ENCODE measurements around the gene RCE1. TPM values are rescaled to one million over a fixed set of nuclear protein-coding genes. Genes with fewer than 3 reads are reported as not detected.

RCE1 gene
- total RNA-seq, 1 experiment from 2014 or later, result 15.6 TPM

DNA sequence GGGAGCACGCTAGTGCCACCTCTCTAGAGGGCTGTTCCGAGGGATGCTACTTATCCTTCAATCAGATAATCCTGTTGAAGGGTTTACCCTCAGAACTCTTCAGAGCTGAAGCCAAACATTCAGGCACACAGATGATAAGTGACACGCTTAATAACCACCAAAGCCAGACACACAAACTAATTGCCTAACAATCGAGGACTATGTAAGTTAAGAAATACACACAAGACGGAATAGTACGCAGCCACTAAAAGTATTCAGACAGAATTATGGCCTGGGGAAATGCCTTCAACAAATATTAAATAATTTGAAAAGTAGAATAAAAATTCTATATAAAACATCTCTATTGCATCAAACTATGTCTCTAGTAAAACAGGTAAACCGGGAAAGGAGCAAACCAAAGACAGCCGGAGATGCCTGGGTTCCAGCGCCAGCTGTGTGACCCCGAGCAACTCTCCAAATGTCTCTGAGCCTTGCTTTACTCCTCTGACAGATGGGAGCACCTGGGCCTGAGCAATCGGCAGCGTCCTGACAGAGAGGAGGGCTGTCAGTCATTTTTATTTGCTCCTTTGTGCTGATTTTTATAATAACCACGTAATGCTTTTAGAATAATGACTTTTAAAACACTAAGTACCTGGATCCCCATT is 25.0 kb downstream of the RCE1 start:
- DNase-seq (ENCODE audit: low read depth), result no peak

DNA sequence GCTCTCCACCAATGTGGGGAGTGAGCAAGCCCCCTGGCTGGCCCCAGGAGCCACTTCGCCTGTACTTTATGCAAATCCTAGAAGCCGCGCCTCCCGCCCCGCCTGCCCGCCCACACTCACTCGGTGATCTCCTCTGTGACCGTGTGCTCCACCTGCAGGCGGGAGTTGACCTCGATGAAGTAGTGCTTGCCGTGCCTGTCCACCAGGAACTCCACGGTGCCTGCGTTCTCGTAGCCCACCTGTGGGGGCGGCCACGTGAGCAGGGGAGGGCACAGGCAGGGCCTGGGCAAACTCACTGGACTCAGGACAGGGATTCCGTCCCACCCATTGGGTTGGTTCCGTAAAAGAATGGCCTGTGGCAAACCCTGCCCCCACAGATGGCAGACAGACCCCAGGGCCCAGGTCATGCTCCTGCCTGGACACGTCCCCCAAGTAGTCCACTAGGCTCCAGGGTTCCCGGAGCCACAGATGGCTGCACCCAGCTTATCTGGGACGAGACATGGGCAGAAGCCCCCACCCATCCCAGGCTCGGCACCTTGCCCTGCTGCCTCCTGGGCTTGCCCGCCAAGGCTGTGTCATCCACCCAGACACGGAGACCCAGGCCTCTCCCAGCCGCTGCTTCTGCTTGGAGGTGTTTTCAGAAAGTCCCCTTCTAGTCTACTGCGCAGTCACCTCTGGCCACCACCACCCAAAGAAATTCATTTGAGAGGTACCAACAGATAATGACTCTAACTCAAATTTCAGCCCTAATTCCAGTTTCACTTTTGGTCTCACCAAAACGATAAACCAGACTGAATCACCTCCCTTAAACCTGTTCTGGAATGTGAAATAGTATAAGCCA is 25.7 kb downstream of the RCE1 start:
- no peak for DNase-seq (ENCODE audit: low read depth)

DNA sequence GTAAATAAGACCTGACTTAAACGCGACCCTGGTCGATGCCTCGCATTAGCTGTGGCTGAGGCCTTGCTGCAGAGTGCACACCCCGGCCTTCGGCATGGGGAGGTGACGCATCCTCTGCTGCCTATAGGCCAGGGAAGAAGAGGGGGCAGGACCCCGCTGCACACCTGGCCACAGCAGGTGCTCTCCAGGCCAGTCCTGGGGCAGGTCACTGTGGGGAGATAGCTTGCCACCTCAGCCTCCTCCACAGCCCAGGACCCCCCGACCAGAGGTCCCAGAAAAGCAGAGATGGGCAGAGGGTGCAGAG is 26.3 kb downstream of the RCE1 start:
- DNase-seq (ENCODE audit: low read depth), result no peak

DNA sequence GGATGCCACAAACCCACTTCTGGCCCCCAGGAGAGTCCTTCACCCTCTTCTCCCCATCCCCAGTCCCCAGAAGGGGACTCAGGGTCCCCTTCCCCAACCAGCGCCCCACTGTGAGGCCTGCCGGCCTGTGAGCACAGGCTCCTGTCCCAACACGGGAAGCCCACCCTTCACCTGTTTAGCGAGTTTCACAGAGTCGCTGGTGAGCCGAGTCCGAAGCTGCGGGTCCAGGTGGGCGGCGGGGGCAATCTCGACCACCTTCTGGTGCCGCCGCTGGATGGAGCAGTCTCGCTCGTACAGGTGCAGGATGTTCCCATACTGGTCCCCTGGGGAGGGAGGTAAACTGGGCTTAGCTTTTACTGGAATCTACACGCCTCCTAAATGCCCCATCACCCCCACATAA is 26.9 kb downstream of the RCE1 start:
- DNase-seq (ENCODE audit: low read depth), result no peak

DNA sequence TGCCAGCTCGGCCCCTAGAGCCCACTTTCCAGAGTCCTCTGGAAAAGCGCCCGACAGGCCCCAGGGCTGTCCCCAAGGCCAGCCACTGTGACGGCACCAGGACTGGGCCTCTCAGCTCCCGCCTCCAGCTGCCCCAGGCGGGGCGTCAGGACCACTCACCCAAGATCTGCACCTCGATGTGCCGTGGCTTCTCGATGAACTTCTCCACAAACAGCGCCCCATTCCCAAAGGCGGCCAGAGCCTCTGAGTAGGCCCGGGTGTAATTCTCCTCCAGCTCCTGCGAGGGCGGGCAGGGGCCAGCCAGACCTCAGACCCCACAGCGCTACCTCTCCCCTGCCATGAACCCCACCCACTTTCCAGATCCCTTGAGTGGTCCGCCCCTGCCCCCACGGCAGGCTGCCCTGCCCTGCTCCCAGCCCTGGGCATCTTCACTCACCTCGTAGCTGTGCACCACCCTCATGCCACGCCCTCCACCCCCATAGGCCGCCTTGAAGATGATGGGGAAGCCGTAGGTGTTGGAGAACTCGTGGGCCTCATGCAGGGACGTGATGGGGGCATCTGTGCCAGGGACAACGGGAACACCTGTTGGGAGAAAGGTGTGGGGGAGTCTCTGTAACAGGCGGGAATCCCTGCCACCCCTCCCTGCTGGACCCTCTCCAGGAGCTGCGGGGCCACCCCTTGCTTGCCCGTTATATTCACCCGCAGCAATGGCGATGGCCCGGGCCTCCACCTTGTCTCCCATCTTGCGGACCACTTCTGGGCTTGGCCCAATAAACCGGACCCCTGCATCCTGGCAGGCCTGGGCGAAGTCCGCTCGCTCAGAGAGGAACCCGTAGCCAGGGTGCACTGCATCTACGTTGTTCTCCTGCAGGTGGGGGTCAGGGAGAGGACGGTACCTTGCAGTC is 27.6 kb downstream of the RCE1 start:
- no peak for DNase-seq (ENCODE audit: low read depth)

DNA sequence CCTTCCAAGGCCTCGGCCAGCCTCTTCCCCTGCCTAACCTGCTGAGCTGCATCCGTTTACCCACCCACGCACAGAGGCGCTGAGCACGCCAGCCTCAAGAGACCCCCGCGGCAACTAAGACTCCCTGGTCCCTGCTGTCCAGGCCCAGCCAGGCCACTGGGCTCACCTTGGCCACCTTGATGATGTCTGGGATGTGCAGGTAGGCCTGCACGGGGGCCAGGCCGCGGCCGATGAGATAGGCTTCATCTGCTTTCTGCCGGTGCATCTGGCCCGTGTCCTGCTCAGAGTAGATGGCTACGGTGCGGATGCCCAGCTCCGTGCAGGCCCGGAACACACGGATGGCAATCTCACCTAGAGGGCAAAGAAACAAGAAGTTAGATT is 28.3 kb downstream of the RCE1 start:
- DNase-seq (ENCODE audit: low read depth), result no peak

DNA sequence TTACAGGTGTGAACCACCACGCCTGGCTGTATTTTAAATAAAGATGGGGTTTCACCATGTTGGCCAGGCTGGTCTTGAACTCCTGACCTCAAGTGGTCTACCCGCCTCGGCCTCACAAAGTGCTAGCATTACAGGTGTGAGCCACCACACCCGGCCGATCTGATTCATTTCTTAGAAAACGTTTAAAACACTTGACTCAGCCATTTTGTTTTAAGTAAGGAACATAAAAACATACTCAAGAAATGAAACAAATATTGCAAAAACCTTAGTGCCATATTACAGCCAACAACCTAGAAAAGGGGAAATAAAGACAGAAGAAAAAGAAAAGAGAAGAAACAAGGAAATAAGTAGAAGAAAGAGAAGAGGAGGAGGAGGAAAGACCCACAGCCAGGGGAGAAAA is 31.0 kb downstream of the RCE1 start:
- no peak for DNase-seq (ENCODE audit: low read depth)

DNA sequence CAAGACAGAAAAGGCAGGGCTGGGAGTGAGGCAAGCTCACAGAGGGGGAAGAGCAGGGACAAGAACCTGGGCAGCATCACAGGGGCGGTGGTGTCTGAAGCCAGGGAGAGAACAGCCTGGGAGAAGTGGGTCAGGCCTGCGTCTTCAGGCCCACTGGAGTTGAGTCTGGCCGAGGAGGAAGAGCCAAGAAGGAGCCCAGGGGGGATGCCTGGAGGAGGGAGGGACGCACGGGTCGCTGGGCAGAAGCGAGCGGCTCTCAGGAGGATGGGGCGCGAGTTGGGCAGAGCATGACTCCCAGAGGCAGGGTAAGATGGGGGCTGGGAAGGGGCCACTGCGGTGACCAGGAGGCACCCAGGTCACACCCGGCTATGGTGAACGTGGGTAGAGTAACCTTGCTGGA is 32.1 kb downstream of the RCE1 start:
- no peak for DNase-seq (ENCODE audit: low read depth)

DNA sequence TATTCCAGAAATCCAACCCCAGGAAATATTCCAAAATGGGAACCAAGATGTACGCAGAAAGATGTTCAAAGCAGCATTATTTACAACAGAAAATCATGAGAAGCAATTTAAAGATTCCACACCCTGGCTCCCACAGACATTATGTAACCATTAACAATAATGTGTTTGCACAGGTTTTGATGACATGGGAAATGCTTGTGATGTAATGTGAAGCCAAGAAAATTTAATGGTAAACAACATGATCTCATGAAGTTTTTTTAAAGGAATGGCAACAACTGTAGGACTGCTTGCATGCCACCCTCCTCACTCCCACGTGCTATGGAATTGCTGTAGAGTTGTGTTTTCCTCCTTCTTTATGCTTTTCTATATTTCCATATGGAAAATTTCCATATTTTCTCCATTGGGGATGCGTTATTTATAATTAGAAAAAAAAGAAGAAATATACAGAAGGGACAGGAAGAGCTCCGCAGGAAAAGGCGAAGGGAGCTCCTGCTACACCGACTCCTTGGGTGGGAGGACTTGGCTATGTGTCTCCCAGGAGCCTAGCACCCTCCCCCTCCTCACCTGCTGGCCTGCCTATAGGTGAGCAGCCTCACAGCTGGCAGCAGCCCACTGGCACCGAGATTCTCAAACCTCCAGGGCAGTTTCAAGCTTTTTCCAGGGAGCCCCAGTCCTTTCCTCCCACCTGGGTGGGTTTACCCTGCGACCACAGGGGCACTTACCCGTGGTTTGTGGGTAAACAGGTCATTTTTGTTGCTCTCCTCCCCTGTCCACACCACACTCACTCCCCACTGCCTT is 34.5 kb downstream of the RCE1 start:
- DNase-seq (ENCODE audit: low read depth), result no peak

DNA sequence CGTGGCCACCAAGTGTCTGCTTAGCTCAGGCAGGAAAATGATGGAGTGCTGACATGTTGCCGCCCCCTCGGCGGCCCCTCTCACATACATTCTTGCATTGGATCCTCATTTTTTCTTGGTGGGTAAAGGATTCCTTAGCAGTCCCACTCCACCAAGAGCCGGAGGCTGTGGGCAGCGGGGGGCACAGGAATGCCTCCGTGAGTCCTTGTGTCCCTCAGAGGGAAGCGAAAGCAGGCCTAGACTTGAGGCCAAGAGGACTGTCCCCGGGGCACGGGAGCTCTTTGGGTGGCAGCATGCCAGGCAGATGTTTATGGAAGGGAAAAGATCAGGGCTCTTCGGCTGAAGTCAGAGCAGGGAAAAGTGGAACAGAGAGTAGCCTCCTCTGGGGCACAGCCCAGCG is 35.2 kb downstream of the RCE1 start:
- DNase-seq (ENCODE audit: low read depth), result no peak

DNA sequence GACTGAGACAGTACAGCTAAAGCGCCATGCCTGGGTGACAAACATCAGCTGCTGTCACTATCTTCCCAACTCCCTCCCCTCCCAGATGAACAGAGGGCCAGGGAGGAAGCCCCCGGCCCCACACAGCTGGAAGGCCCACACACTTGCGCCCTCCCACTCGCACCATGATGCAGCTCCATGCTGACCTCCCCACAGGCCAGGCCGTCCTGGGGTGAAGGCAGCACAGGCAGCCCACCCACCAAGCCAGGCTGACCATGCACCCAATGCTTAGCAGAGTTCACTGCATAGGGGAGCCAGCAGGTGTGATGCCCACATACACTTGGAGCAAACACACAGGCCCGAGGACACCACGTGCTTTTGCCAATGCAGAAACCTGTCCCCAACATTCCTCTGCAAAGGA is 35.8 kb downstream of the RCE1 start:
- DNase-seq (ENCODE audit: low read depth), result no peak

DNA sequence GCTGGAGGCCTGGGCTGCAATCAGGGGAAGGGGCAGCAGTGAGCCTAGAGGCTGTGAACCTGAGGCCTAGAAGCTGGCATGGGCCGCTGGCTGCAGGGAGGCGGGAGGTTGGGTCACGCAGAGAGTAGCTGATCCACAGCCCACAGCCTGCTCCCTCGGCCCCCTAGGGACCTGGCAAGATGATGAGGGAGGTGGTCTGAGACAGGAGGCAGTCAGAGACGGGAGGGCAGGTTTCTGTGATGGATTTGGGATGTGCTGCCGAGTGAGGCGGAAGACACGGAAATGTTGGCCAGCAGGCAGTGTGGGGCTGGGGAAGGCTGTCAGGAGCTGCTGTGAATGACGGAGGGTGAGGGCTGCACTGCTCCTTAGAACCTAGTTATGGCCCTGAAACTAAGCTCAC is 36.3 kb downstream of the RCE1 start:
- no peak for DNase-seq (ENCODE audit: low read depth)

DNA sequence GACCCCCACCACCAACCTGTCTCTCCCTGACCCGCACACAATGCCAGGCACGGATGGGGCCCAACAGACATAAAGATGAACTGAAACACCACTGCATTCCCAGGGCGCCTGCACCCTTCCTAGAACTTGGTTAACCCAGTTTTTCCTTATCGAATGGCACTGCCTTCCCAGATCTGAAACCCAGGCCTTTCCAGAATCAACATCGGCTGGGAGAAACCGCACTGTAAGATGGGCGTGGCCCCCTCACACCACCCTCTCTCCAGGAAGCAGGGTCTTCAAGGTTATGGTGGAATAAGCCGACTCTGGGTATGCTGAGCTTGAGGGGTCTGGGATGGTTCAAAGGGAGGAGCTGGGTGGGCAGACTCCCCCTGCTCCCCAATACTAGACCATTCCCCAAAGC is 36.8 kb downstream of the RCE1 start:
- no peak for DNase-seq (ENCODE audit: low read depth)

DNA sequence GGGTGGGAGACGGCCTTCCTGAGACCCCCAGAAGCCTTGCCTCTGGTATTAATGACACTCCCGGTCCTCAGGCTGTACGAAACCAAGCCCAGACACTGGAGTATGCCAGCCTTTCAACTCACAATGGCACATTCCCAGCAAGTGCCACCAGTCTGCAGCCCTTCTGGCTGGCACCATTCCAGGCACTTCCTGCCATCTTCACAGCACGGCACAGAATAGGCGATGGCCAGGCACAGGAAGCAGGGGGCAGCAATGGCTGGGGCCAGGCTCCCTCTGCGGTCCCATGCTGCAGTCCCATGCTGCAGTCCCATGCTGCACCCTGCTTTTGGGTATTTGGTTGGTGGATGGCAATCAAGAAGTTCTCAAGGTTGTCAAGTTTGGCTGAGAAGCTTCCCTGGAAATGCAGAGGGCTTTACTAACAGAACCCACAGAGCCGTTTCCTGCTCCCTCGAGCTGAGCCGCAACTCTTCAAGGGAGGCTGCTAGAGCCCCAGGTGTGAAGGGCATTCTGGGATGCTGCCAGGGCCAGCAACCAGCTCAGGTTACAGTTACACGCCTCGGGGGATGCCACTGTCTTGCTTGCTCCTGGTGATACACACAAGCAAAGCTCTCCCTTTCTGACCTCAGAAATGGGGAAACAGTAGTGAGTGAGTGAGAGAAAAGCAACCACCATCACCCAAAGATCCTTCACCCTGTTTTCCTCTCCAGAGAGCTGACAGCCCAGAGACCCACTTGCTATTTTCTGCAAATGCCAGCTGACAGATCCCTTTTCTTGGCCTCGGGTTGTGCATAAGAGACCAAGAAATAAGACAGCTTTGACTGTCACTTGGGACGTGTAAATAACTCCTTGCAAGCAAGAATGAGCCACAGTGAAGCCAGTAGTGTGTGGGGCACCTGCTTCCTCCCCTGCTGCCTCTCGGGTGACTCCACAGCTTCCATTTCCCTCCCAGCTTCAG is 37.5 kb downstream of the RCE1 start:
- no peak for DNase-seq (ENCODE audit: low read depth)

DNA sequence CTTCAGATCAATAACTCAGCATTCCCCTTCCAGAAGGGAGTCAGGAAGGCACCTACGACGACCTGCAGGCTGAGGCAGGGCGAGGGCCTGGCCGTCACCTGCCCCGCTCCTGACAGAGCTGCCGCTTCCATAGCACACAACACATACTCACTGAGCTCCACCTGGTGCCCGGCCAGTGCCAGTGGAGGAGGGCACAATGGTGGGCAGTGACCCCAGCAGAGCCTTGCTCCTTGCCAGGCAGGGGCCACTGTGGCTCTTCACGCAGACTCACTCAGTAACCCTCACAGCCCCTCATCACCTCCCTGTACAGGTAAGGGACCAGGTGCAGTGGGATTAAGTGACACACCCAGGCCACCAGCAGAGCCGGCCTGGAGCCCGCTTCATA is 38.2 kb downstream of the RCE1 start:
- no peak for DNase-seq (ENCODE audit: low read depth)

DNA sequence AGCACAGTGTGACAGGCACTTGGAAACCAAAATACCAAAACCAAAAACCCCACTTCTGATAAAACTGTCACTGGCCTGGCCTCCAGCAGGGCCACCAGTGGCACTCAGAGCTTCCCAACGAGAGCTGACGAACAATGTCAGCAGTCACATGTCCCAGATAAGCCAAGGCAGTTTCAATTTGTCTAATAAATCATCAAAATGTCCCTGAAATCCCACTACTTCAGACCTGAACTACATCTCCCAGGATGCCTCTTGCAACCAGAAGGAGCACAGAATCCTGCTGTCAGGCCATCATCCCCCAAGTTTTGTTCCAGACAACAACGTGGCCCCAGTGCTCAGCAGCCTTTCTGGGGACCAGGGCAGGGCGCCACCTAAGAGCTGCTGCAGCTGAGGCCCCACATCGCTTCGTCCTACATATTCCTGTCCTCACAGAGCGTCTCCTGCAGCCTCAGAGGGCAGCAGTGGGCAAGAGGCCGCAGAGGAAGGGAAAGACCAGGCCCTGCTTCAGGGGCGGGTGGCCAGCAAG is 38.7 kb downstream of the RCE1 start:
- DNase-seq (ENCODE audit: low read depth), result no peak

DNA sequence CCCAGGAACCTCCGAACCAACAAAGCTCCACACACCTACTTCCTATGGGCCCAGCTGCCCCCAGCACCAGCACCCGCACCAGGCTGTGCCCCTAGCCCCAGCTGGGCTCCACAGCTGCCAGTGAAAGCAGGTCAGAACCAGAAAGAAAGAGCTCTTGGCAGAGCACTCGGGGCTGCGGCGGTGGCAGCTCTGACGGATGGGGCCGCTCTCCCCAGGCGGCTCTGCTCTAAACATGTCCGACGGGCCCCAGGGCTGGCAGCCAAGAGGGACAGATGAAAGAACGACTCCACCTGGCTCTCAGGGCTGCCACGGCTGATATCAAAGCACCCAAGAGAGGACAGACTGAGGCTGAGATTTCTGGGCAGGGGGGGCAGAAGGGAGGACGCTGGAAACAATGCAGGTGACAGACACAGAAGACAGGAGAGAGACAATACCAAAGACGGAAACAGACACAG is 39.3 kb downstream of the RCE1 start:
- no peak for DNase-seq (ENCODE audit: low read depth)

DNA sequence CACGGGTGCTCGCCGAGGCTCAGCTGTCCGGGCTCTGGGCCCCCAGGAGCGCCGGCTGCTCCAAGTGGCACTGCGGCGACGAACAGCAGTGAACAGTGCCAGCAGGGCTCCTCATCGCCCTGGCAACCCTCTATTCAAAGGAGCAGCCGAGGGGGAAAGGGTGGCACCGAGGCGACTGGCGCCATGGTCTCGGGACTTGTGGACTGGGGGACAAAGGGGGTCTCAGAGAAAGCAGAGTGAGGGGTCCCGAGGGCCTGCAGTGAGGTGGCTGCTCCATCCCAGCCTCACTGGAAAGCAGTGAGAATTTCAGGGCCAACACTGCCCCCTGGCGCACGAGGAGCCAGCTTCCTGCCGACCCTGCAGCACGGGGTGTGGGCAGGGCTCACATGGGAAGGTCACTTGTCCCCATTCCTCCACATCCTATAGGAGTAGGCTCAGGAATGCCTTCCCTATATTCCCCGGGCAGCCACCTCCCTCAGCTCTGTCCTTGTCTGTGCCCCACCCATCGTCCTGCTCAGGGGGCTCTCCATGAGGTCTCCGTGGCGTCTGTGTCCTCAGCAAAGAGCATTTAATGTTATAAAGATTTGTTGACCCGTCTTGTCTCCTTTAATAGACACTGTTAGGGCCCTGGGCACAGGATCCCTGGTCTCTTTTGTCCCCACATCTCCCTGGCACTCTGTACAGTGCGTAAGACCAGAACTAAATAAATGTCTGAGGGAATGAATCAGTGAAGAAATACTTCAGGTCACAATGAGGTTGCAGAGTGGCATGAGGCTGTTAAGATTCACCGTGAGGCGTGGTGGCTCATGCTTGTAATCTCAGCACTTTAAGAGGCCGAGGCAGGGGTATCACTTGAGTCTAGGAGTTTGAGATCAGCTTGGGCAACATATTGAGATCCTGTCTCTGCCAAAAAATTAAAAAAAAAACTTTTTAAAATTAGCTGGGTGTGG is 40.0 kb downstream of the RCE1 start:
- DNase-seq (ENCODE audit: low read depth), result peak; percentile 45

DNA sequence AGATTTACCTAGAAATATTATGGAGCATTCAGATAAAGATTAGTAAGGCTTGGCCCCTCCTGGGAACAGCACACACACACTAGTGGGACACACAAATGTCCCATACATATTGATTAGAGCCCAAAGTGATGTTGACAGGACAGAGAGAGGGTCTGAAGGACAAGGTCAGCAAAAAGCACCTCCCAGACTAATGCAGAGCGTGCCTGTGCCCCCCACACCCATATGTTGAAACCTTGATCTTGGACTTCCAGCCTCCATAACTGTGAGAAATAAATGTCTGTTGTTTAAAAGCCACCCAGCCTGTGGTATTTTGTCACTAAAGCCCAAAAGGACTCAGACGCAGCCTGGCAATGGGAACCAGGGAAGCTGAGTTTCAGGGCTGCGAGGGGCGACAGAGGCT is 41.2 kb downstream of the RCE1 start:
- no peak for DNase-seq (ENCODE audit: low read depth)

All from LHCN-M2 (cell line).